Measurements from ENCODE around the gene CLCN1.

GRCh38 chr7:143287339-143287934, 28.5 kb upstream of the CLCN1 start:
- TF ChIP-seq CTCF (IDR thresholded peaks at IDR 0.05; ENCODE audit: control extremely low read depth in 1 of 3, insufficient read depth in 1 of 3, low read depth in 1 of 3, low read length in 3 of 3): no peak
- no peak for TF ChIP-seq POLR2A (IDR thresholded peaks at IDR 0.05; ENCODE audit: control extremely low read depth in 1 of 2, low read depth in 2 of 2, low read length in 2 of 2)
- no peak for TF ChIP-seq MAFK (IDR thresholded peaks at IDR 0.05; ENCODE audit: low read depth, low read length)
- TF ChIP-seq CBX5 (IDR thresholded peaks at IDR 0.05; ENCODE audit: low read depth, low read length): no peak
- no peak for TF ChIP-seq TAF1 (IDR thresholded peaks at IDR 0.05; ENCODE audit: low read depth, low read length)
- TF ChIP-seq GABPA (IDR thresholded peaks at IDR 0.05; ENCODE audit: borderline replicate concordance, insufficient read depth, low read length): no peak
- TF ChIP-seq SIN3A (conservative IDR thresholded peaks at IDR 0.05 in 1 of 2, IDR thresholded peaks at IDR 0.05 in 1 of 2; ENCODE audit: low read depth in 1 of 2, low read length in 2 of 2): no peak
